Panc1 (cell line): ENCODE results near the gene SCG5.

Experiments used
- POLR2AphosphoS5 ChIP-seq: IDR thresholded peaks from 2 replicates; pipeline ENCODE4 v1.6.1; 2012; ENCODE audit warnings: mild to moderate bottlenecking, low read depth, low read length, moderate library complexity
- SIN3A ChIP-seq: IDR thresholded peaks from 2 replicates; pipeline ENCODE4 v1.6.1; 2012; ENCODE audit warnings: low read depth, mild to moderate bottlenecking, low read length, moderate library complexity, borderline replicate concordance; ENCODE audit not compliant: insufficient read depth
- TCF7L2 ChIP-seq: IDR thresholded peaks from 2 replicates; pipeline ENCODE4 v1.6.1; 2011; ENCODE audit warnings: mild to moderate bottlenecking, low read depth, low read length, inconsistent platforms
- TF ChIP-seq, protein P1 (sequence below), 2 experiments: IDR thresholded peaks; 2 replicates each; pipeline ENCODE4 v1.6.1; 2011 to 2012; ENCODE audit warnings: low read depth in 2 of 2, control low read depth in 1 of 2, low read length in 1 of 2, mild to moderate bottlenecking in 1 of 2, moderate library complexity in 1 of 2; ENCODE audit not compliant: insufficient read depth in 1 of 2
- TF ChIP-seq, protein P2 (sequence below): fragments of 450-650 bp; IDR thresholded peaks from 2 replicates; pipeline ENCODE4 v1.5.1; 2017; ENCODE audit warnings: mild to moderate bottlenecking

DNA sequence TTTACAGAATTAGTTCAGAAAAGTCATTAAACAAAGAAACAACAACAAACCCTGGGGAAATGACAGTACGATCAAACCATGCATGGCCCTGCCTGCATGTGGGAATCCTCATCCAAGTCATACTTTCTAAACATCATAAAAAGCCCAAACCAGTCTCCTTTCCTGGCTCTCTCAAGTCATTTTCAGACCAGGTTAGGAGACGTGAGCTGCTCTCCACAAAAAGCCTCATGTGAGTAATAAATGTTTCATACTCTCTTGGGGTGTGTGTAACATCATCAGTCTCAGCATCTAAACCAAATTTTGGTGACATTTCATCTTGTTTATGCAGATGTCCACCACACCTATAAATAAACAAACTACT lies 95.2 kb downstream of the SCG5 start:
- TF ChIP-seq, protein P1, sequence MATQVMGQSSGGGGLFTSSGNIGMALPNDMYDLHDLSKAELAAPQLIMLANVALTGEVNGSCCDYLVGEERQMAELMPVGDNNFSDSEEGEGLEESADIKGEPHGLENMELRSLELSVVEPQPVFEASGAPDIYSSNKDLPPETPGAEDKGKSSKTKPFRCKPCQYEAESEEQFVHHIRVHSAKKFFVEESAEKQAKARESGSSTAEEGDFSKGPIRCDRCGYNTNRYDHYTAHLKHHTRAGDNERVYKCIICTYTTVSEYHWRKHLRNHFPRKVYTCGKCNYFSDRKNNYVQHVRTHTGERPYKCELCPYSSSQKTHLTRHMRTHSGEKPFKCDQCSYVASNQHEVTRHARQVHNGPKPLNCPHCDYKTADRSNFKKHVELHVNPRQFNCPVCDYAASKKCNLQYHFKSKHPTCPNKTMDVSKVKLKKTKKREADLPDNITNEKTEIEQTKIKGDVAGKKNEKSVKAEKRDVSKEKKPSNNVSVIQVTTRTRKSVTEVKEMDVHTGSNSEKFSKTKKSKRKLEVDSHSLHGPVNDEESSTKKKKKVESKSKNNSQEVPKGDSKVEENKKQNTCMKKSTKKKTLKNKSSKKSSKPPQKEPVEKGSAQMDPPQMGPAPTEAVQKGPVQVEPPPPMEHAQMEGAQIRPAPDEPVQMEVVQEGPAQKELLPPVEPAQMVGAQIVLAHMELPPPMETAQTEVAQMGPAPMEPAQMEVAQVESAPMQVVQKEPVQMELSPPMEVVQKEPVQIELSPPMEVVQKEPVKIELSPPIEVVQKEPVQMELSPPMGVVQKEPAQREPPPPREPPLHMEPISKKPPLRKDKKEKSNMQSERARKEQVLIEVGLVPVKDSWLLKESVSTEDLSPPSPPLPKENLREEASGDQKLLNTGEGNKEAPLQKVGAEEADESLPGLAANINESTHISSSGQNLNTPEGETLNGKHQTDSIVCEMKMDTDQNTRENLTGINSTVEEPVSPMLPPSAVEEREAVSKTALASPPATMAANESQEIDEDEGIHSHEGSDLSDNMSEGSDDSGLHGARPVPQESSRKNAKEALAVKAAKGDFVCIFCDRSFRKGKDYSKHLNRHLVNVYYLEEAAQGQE (IDR thresholded peaks at IDR 0.05; ENCODE audit: insufficient read depth in 1 of 2, low read depth in 2 of 2, low read length in 1 of 2): no peak
- TF ChIP-seq, protein P2, sequence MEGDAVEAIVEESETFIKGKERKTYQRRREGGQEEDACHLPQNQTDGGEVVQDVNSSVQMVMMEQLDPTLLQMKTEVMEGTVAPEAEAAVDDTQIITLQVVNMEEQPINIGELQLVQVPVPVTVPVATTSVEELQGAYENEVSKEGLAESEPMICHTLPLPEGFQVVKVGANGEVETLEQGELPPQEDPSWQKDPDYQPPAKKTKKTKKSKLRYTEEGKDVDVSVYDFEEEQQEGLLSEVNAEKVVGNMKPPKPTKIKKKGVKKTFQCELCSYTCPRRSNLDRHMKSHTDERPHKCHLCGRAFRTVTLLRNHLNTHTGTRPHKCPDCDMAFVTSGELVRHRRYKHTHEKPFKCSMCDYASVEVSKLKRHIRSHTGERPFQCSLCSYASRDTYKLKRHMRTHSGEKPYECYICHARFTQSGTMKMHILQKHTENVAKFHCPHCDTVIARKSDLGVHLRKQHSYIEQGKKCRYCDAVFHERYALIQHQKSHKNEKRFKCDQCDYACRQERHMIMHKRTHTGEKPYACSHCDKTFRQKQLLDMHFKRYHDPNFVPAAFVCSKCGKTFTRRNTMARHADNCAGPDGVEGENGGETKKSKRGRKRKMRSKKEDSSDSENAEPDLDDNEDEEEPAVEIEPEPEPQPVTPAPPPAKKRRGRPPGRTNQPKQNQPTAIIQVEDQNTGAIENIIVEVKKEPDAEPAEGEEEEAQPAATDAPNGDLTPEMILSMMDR: no peak
- TF ChIP-seq POLR2AphosphoS5 (no peak), TCF7L2 (no peak), SIN3A (no peak)
